HCT116 (cell line): ENCODE data around the gene MMS19. TPM values are rescaled to one million over a fixed set of nuclear protein-coding genes. Genes with fewer than 3 reads are reported as not detected.

Experiments used
- ATAC-seq: fragments of 200-7000 bp; cut with Tn5 transposase; 2 replicates; pipeline ENCODE4 v1.9.1; 2020; ENCODE audit warnings: mild to moderate bottlenecking, moderate library complexity
- BruUV-seq: library from RNA; stranded (reverse); fragments of 400-500 nt; replicated peaks from 2 replicates; lab custom pipeline; 2021; lab: Mats Ljungman, UMichigan
- CTCF ChIA-PET: fragments of 300-600 bp; sonication (Branson Sonifier 250); formaldehyde crosslinking; loops from one replicate; lab custom pipeline; 2021; ENCODE audit warnings: antibody characterized with exemption; lab: Charles Lee
- POLR2A ChIA-PET: fragments of 300-600, 350-600 bp; sonication (Branson Sonifier 250); formaldehyde crosslinking; loops from one replicate; lab custom pipeline; 2021; ENCODE audit warnings: antibody characterized with exemption; lab: Charles Lee
- RAD21 ChIA-PET, 2 experiments: fragments of 300-600 bp; sonication (Branson Sonifier 250); formaldehyde crosslinking; loops; one replicate each; lab custom pipeline; 2023; ENCODE audit warnings: low total read pairs in 2 of 2; ENCODE audit not compliant: uncharacterized antibody in 2 of 2, unreplicated experiment in 2 of 2, low non-redundant PET in 1 of 2; lab: Charles Lee
- DNase-seq: peaks from one replicate; pipeline ENCODE4 v3.0.0-alpha.2; 2010; ENCODE audit warnings: low read depth, low spot score
- H2AFZ ChIP-seq: fragments of 200-600 bp; shearing (Covaris generic), sonication (generic); 2 replicates; pipeline ENCODE4 v1.6.1; 2017; ENCODE audit warnings: low read depth, mixed run types, mixed read lengths, antibody characterized with exemption, low read length; ENCODE audit not compliant: poor library complexity, severe bottlenecking
- H3K27ac ChIP-seq: 2 replicates; pipeline ENCODE4 v1.5.1; 2012; ENCODE audit warnings: low read depth, low read length
- H3K27me3 ChIP-seq: fragments of 200-600 bp; sonication (generic); 2 replicates; pipeline ENCODE4 v1.6.1; 2016; ENCODE audit warnings: mixed run types, low read length, mixed read lengths; ENCODE audit not compliant: insufficient read depth
- H3K36me3 ChIP-seq, 2 experiments: fragments of 200-500 bp in 1 of 2; fragments of 200-600 bp in 1 of 2; sonication (Bioruptor generic) in 1 of 2; sonication (generic) in 1 of 2; 2 replicates each; pipeline versions ENCODE4 v1.5.1 to v1.6.1; 2014 to 2016; ENCODE audit warnings: low read length in 2 of 2, inconsistent platforms in 1 of 2, mixed read lengths in 1 of 2, mixed run types in 1 of 2; ENCODE audit not compliant: insufficient read depth in 2 of 2, control insufficient read depth in 1 of 2
- H3K4me1 ChIP-seq, 2 experiments: fragments of 200-600 bp in 1 of 2; sonication (generic) in 1 of 2; 2 replicates each; pipeline versions ENCODE4 v1.5.1 to v1.6.1; 2012 to 2017; ENCODE audit warnings: low read length in 2 of 2, inconsistent platforms in 1 of 2, mild to moderate bottlenecking in 1 of 2, mixed read lengths in 1 of 2, mixed run types in 1 of 2, moderate library complexity in 1 of 2; ENCODE audit not compliant: insufficient read depth in 2 of 2, control insufficient read depth in 1 of 2
- H3K4me2 ChIP-seq: fragments of 200-600 bp; sonication (generic); 2 replicates; pipeline ENCODE4 v1.6.1; 2017; ENCODE audit warnings: mixed run types, low read length, mixed read lengths
- H3K4me3 ChIP-seq, 2 experiments: fragments of 200-600 bp in 1 of 2; sonication (generic) in 1 of 2; replicated peaks in 1 of 2; 2 replicates each; pipeline ENCODE4 v1.5.1; 2011 to 2016; ENCODE audit warnings: low read length in 2 of 2, control low read depth in 1 of 2, low read depth in 1 of 2, mild to moderate bottlenecking in 1 of 2, mixed read lengths in 1 of 2, mixed run types in 1 of 2
- H3K79me2 ChIP-seq: fragments of 200-600 bp; sonication (generic); 2 replicates; pipeline ENCODE4 v1.6.1; 2017; ENCODE audit warnings: mild to moderate bottlenecking, mixed run types, low read length, moderate library complexity, mixed read lengths; ENCODE audit not compliant: insufficient read depth
- H3K9ac ChIP-seq: fragments of 200-600 bp; sonication (generic); 2 replicates; pipeline ENCODE4 v1.6.1; 2016; ENCODE audit warnings: low read length, mixed read lengths
- H3K9me2 ChIP-seq: fragments of 200-600 bp; sonication (generic), shearing (Covaris generic); 2 replicates; pipeline ENCODE4 v1.6.1; 2017; ENCODE audit warnings: mixed run types, mild to moderate bottlenecking, moderate library complexity; ENCODE audit not compliant: insufficient read depth
- H3K9me3 ChIP-seq, 2 experiments: fragments of 200-500 bp in 1 of 2; fragments of 200-600 bp in 1 of 2; sonication (Bioruptor generic) in 1 of 2; sonication (generic) in 1 of 2; 2 replicates each; pipeline ENCODE4 v1.6.1; 2014 to 2017; ENCODE audit warnings: low read length in 2 of 2, mixed read lengths in 2 of 2, inconsistent platforms in 1 of 2, low read depth in 1 of 2, mild to moderate bottlenecking in 1 of 2, mixed run types in 1 of 2, moderate library complexity in 1 of 2; ENCODE audit not compliant: control insufficient read depth in 1 of 2, insufficient read depth in 1 of 2
- H4K20me1 ChIP-seq: fragments of 200-600 bp; sonication (generic), shearing (Covaris generic); 2 replicates; pipeline ENCODE4 v1.6.1; 2017; ENCODE audit warnings: mixed run types, mild to moderate bottlenecking, moderate library complexity; ENCODE audit not compliant: insufficient read depth
- ATF3 ChIP-seq: IDR thresholded peaks from 2 replicates; pipeline ENCODE4 v1.6.1; 2012
- CEBPB ChIP-seq: IDR thresholded peaks from 2 replicates; pipeline ENCODE4 v1.6.1; 2012; ENCODE audit warnings: low read depth
- EGR1 ChIP-seq: IDR thresholded peaks from 2 replicates; pipeline ENCODE4 v1.6.1; 2012; ENCODE audit warnings: low read depth
- EZH2phosphoT487 ChIP-seq: fragments of 200-600 bp; IDR thresholded peaks from 2 replicates; pipeline ENCODE4 v1.6.1; 2018; ENCODE audit warnings: antibody characterized with exemption, borderline replicate concordance
- FOSL1 ChIP-seq: IDR thresholded peaks from 2 replicates; pipeline ENCODE4 v1.6.1; 2012; ENCODE audit warnings: low read depth
- JUND ChIP-seq: IDR thresholded peaks from 2 replicates; pipeline ENCODE4 v1.6.1; 2012
- MAX ChIP-seq: IDR thresholded peaks from 2 replicates; pipeline ENCODE4 v1.6.1; 2012
- POLR2A ChIP-seq: IDR thresholded peaks from 2 replicates; pipeline ENCODE4 v1.7.0; 2011; ENCODE audit warnings: borderline replicate concordance; ENCODE audit not compliant: insufficient read depth, insufficient read length; ENCODE audit errors: extremely low read depth
- POLR2AphosphoS5 ChIP-seq: IDR thresholded peaks from 2 replicates; pipeline ENCODE4 v1.6.1; 2011; ENCODE audit warnings: mild to moderate bottlenecking, low read depth, low read length, moderate library complexity
- RAD21 ChIP-seq: IDR thresholded peaks from 2 replicates; pipeline ENCODE4 v1.6.1; 2012; ENCODE audit warnings: low read depth, mild to moderate bottlenecking
- SP1 ChIP-seq: IDR thresholded peaks from 2 replicates; pipeline ENCODE4 v1.6.1; 2012; ENCODE audit warnings: low read depth
- TCF7L2 ChIP-seq: IDR thresholded peaks from 2 replicates; pipeline ENCODE4 v1.7.0; 2011; ENCODE audit warnings: borderline replicate concordance, inconsistent platforms; ENCODE audit not compliant: insufficient read depth, insufficient read length; ENCODE audit errors: extremely low read depth
- ZFX ChIP-seq: fragments of 450-650 bp; IDR thresholded peaks from 2 replicates; pipeline ENCODE4 v1.6.1; 2017
- ZNF274 ChIP-seq: fragments of 200-500 bp; sonication (Bioruptor generic); IDR thresholded peaks from 2 replicates; pipeline ENCODE4 v1.6.1; 2014; ENCODE audit warnings: mild to moderate bottlenecking, low read depth, low read length, inconsistent platforms
- intact Hi-C: fragments of 100-400 bp; cut with micrococcal nuclease; formaldehyde crosslinking; loops from 2 replicates; pipeline ENCODE4 v1.10.0; 2022
- total RNA-seq: library from RNA; stranded (reverse); gene quantifications from one replicate; pipeline ENCODE4 v1.2.1, GENCODE V29; 2021; ENCODE audit not compliant: unreplicated experiment

The MMS19 gene
- total RNA-seq, 1 experiment from 2014 or later, result 101 TPM

GRCh38 chr10:97451605-97452004, 46.6 kb downstream of the MMS19 start:
- H3K4me2 ChIP-seq, result no peak overlapping the region
- intact Hi-C loops, result no loop called here
- TF ChIP-seq SP1 (no peak), EZH2phosphoT487 (no peak), FOSL1 (no peak), TCF7L2 (no peak), RAD21 (no peak), MAX (no peak), POLR2AphosphoS5 (no peak), JUND (no peak), EGR1 (no peak)
- DNase-seq, result no peak
- H3K9me3 ChIP-seq, result no peaks in the 10 kb centered on the region
- H3K36me3 ChIP-seq, result peaks cover 13 to 21% of the 10 kb centered on the region in 2 experiments
- H2AFZ ChIP-seq, result no peak overlapping the region
- no peak overlapping the region for H3K27ac ChIP-seq
- ATAC-seq, result no peak
- CTCF ChIA-PET, result no interaction called here
- H3K79me2 ChIP-seq, result peaks cover 35% of the 10 kb centered on the region
- BruUV-seq, result no TSS peak
- H3K9me2 ChIP-seq, result no peaks in the 10 kb centered on the region
- RAD21 ChIA-PET, result no interaction called here
- H3K9ac ChIP-seq, result no peak overlapping the region
- H4K20me1 ChIP-seq, result no peaks in the 10 kb centered on the region
- H3K27me3 ChIP-seq, result no peaks in the 10 kb centered on the region
- POLR2A ChIA-PET, result no interaction called here
- peaks cover 6 to 9% of the 10 kb centered on the region in 2 experiments for H3K4me1 ChIP-seq
- H3K4me3 ChIP-seq, result no peak overlapping the region

GRCh38 chr10:97450828-97451227, 47.4 kb downstream of the MMS19 start:
- ChIA-PET RAD21 (no interaction called here), CTCF (no interaction called here), POLR2A (no interaction called here)
- Histone ChIP-seq H3K9me2 (no peaks in the 10 kb centered on the region), H3K36me3 (peaks cover 10 to 13% of the 10 kb centered on the region in 2 experiments; a peak in 3 of 4 replicates), H3K9ac (no peak overlapping the region), H3K4me2 (no peak overlapping the region), H3K4me1 (peaks cover 6 to 12% of the 10 kb centered on the region in 2 experiments), H2AFZ (no peak overlapping the region), H3K27me3 (no peaks in the 10 kb centered on the region), H3K79me2 (peaks cover 41% of the 10 kb centered on the region), H3K9me3 (no peaks in the 10 kb centered on the region), H3K4me3 (no peak overlapping the region), H3K27ac (no peak overlapping the region), H4K20me1 (no peaks in the 10 kb centered on the region)
- DNase-seq, result no peak
- no TSS peak for BruUV-seq
- TF ChIP-seq EZH2phosphoT487 (no peak), JUND (no peak), CEBPB (no peak), FOSL1 (no peak), ATF3 (no peak), ZFX (no peak), POLR2A (no peak), ZNF274 (no peak)
- intact Hi-C loops, result no loop called here
- no peak for ATAC-seq
